ENCODE results near the gene NGLY1. TPM values are rescaled to one million over a fixed set of nuclear protein-coding genes. Genes with fewer than 3 reads are reported as not detected.

NGLY1 gene
- total RNA-seq, 4 donors from 2014 or later, result 29.2 to 41.9 (median 35.9) TPM

- no peak for TF ChIP-seq CTCF (IDR thresholded peaks at IDR 0.05)
- ATAC-seq (ENCODE audit: low FRiP score), result no peak
Observed at GRCh38 chr3:25728101-25728500, 55.1 kb downstream of the NGLY1 start.

GRCh38 chr3:25727316-25727715 lies 55.9 kb downstream of the NGLY1 start:
- DNase-seq (ENCODE audit: low spot score) (no peak), ATAC-seq (ENCODE audit: low FRiP score) (no peak)
- no peak for TF ChIP-seq CTCF (IDR thresholded peaks at IDR 0.05)

More at GRCh38 chr3:25728101-25728500, 55.1 kb downstream of the NGLY1 start:
- no peak for DNase-seq (ENCODE audit: low spot score)

GRCh38 chr3:25725810-25726209 lies 57.4 kb downstream of the NGLY1 start:
- TF ChIP-seq CTCF (IDR thresholded peaks at IDR 0.05), result no peak
- no peak for ATAC-seq (ENCODE audit: low FRiP score)
- DNase-seq (ENCODE audit: low spot score), result no peak

- ATAC-seq (ENCODE audit: low FRiP score) (no peak), DNase-seq (ENCODE audit: low spot score) (no peak)
- TF ChIP-seq CTCF (IDR thresholded peaks at IDR 0.05), result no peak
Observed at GRCh38 chr3:25724948-25725645, 58.1 kb downstream of the NGLY1 start.

GRCh38 chr3:25723802-25724201 lies 59.4 kb downstream of the NGLY1 start:
- ATAC-seq (ENCODE audit: low FRiP score) (no peak), DNase-seq (ENCODE audit: low spot score) (no peak)
- TF ChIP-seq CTCF (IDR thresholded peaks at IDR 0.05), result no peak

GRCh38 chr3:25719321-25719720 lies 63.9 kb downstream of the NGLY1 start:
- DNase-seq (ENCODE audit: low spot score), result no peak
- no peak for TF ChIP-seq CTCF (IDR thresholded peaks at IDR 0.05)
- ATAC-seq (ENCODE audit: low FRiP score), result no peak

- DNase-seq (ENCODE audit: low spot score) (no peak), ATAC-seq (ENCODE audit: low FRiP score) (no peak)
Observed at GRCh38 chr3:25713341-25713985, 69.8 kb downstream of the NGLY1 start.

More at GRCh38 chr3:25713341-25713985, 69.8 kb downstream of the NGLY1 start:
- no peak for TF ChIP-seq CTCF (IDR thresholded peaks at IDR 0.05)
